Neural cell (in vitro differentiated cells): ENCODE results near the gene CD6. TPM values are rescaled to one million over a fixed set of nuclear protein-coding genes. Genes with fewer than 3 reads are reported as not detected.
"Not testable (repeated sequence)": the region's sequence is repeated elsewhere in the genome, so short reads cannot be mapped to it uniquely, and the experiment has no call there.

Experiments
- H2AFZ ChIP-seq: fragments of 200-600, 300-800 bp; sonication (generic), shearing (Covaris generic); 2 replicates; pipeline ENCODE4 v1.6.0; 2014; ENCODE audit warnings: low read depth, mild to moderate bottlenecking, antibody characterized with exemption, low read length, moderate library complexity
- H3F3A ChIP-seq: fragments of 200-600 bp; shearing (Covaris generic); 2 replicates; pipeline ENCODE4 v1.6.1; 2016; ENCODE audit warnings: mild to moderate bottlenecking, moderate library complexity, mixed read lengths, antibody characterized with exemption, low read length; ENCODE audit not compliant: insufficient read depth, poor library complexity, severe bottlenecking
- H3K27ac ChIP-seq: fragments of 200-600, 300-800 bp; sonication (generic), shearing (Covaris generic); 2 replicates; pipeline ENCODE4 v1.5.1; 2014; ENCODE audit warnings: mild to moderate bottlenecking, low read length, moderate library complexity
- H3K27me3 ChIP-seq: fragments of 300-800, 200-600 bp; sonication (generic), shearing (Covaris generic); 2 replicates; pipeline ENCODE4 v1.6.0; 2014; ENCODE audit warnings: mild to moderate bottlenecking, low read depth, low read length, moderate library complexity; ENCODE audit not compliant: insufficient read depth
- H3K36me3 ChIP-seq: fragments of 300-800, 200-600 bp; sonication (generic), shearing (Covaris generic); 2 replicates; pipeline ENCODE4 v1.5.1; 2014; ENCODE audit warnings: mild to moderate bottlenecking, antibody characterized with exemption, low read length, moderate library complexity; ENCODE audit not compliant: insufficient read depth
- H3K4me2 ChIP-seq: fragments of 300-800, 200-600 bp; sonication (generic), shearing (Covaris generic); 2 replicates; pipeline ENCODE4 v1.6.0; 2014; ENCODE audit warnings: mild to moderate bottlenecking, low read length
- H3K4me3 ChIP-seq: fragments of 300-800, 200-600 bp; sonication (generic), shearing (Covaris generic); 2 replicates; pipeline ENCODE4 v1.5.1; 2014; ENCODE audit warnings: mild to moderate bottlenecking, low read length, moderate library complexity
- H3K79me2 ChIP-seq: fragments of 200-600 bp; shearing (Covaris generic); replicated peaks from 2 replicates; pipeline ENCODE4 v1.6.0; 2014; ENCODE audit warnings: mild to moderate bottlenecking, low read length, moderate library complexity; ENCODE audit not compliant: insufficient read depth
- H3K9ac ChIP-seq: fragments of 300-800, 200-600 bp; sonication (generic), shearing (Covaris generic); 2 replicates; pipeline ENCODE4 v1.6.1; 2016; ENCODE audit warnings: mild to moderate bottlenecking, low read length, mixed read lengths
- H3K9me2 ChIP-seq: fragments of 200-600 bp; shearing (Covaris generic); 2 replicates; pipeline ENCODE4 v1.6.1; 2016; ENCODE audit warnings: mild to moderate bottlenecking, low read length, mixed read lengths; ENCODE audit not compliant: insufficient read depth
- H3K9me3 ChIP-seq: fragments of 200-600, 300-800 bp; sonication (generic), shearing (Covaris generic); 2 replicates; pipeline ENCODE4 v1.6.1; 2016; ENCODE audit warnings: mild to moderate bottlenecking, mixed run types, low read length, moderate library complexity, mixed read lengths
- H4K20me1 ChIP-seq: fragments of 200-600 bp; shearing (Covaris generic); 2 replicates; pipeline ENCODE4 v1.6.1; 2016; ENCODE audit warnings: mild to moderate bottlenecking, mixed run types; ENCODE audit not compliant: insufficient read depth
- EP300 ChIP-seq: fragments of 450-650 bp; conservative IDR thresholded peaks from 2 replicates; pipeline ENCODE4 v1.6.1; 2014; ENCODE audit warnings: antibody characterized with exemption, mild to moderate bottlenecking, moderate library complexity; ENCODE audit not compliant: poor library complexity, severe bottlenecking
- EZH2 ChIP-seq: fragments of 200-600, 300-800 bp; shearing (Covaris generic), sonication (generic); IDR thresholded peaks from 2 replicates; pipeline ENCODE4 v1.6.1; 2014; ENCODE audit warnings: antibody characterized with exemption, low read length, borderline replicate concordance, mild to moderate bottlenecking; ENCODE audit not compliant: insufficient read depth, poor library complexity, severe bottlenecking
- MXI1 ChIP-seq: fragments of 450-650 bp; conservative IDR thresholded peaks from 2 replicates; pipeline ENCODE4 v1.6.1; 2014; ENCODE audit warnings: antibody characterized with exemption, mild to moderate bottlenecking; ENCODE audit not compliant: poor library complexity, severe bottlenecking
- POLR2AphosphoS5 ChIP-seq: IDR thresholded peaks from 2 replicates; pipeline ENCODE4 v1.6.1; 2012
- RAD21 ChIP-seq: fragments of 450-650 bp; conservative IDR thresholded peaks from 2 replicates; pipeline ENCODE4 v1.6.1; 2014; ENCODE audit warnings: antibody characterized with exemption, mild to moderate bottlenecking, moderate library complexity
- SMC3 ChIP-seq: fragments of 450-650 bp; conservative IDR thresholded peaks from 2 replicates; pipeline ENCODE4 v1.6.1; 2014; ENCODE audit warnings: antibody characterized with exemption, mild to moderate bottlenecking, moderate library complexity; ENCODE audit not compliant: poor library complexity
- TAF1 ChIP-seq: IDR thresholded peaks from 2 replicates; pipeline ENCODE4 v1.6.1; 2012; ENCODE audit warnings: low read depth
- polyA plus RNA-seq: library from polyadenylated mRNA; depleted of rRNA; stranded (reverse); fragments of >200 nt; gene quantifications from 2 replicates; pipeline ENCODE4 v1.2.3, GENCODE V29; 2014
- TF ChIP-seq, protein P1 (sequence below): IDR thresholded peaks from 2 replicates; pipeline ENCODE4 v1.6.1; 2012; ENCODE audit warnings: borderline replicate concordance
- TF ChIP-seq, protein P2 (sequence below): fragments of 450-650 bp; IDR thresholded peaks from 2 replicates; pipeline ENCODE4 v1.5.1; 2014; ENCODE audit warnings: antibody characterized with exemption, mild to moderate bottlenecking, moderate library complexity; ENCODE audit not compliant: poor library complexity, severe bottlenecking

The CD6 gene
- polyA plus RNA-seq, 1 donor from 2014 or later: not detected

DNA sequence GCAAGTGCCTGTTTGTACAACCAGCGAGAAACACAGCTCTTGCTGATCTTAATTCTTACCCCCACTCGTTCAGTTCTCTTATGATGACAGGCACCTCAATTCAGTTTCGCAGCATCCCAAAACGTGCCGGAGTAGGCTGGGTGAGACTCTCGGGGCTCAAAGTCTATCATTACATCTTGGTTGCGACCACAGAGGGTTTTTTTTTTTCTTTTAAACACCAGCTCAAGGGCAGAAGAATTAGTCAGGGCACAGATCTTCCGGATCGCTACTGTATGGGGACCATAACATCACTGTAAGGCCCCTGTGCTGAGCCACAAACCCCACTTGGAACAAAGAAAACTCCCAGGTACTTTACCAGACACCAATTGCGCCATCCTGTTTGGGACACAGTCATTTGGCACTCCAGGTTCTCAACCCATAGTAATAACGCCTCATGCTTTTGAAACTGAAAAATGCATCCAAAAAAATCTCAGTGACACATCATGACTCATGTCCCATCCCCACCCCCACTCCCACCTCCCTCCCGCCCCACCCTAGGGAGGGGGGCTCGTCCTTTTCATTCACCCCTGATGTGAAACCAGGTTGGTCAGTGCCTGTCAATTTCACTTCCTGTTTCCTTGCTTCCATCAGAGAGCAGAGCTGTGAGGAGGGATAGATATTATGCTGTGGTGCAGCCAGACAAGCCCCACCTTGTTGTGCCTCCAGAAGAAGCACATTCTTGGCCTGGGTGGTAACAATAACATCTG is 89.8 kb downstream of the CD6 start:
- Histone ChIP-seq H3K9me2 (no peaks in the 10 kb centered on the region), H3K9me3 (no peaks in the 10 kb centered on the region), H3K27ac (no peak overlapping the region), H4K20me1 (no peaks in the 10 kb centered on the region), H2AFZ (no peak overlapping the region), H3K9ac (no peak overlapping the region), H3K4me3 (no peak overlapping the region), H3K36me3 (no peaks in the 10 kb centered on the region), H3K79me2 (no peaks in the 10 kb centered on the region), H3K4me2 (no peak overlapping the region), H3K27me3 (no peaks in the 10 kb centered on the region), H3F3A (no peaks in the 10 kb centered on the region)
- TF ChIP-seq SMC3 (no peak), RAD21 (no peak), TAF1 (no peak), MXI1 (no peak), EZH2 (no peak), EP300 (no peak), POLR2AphosphoS5 (no peak)
- TF ChIP-seq, protein P1, sequence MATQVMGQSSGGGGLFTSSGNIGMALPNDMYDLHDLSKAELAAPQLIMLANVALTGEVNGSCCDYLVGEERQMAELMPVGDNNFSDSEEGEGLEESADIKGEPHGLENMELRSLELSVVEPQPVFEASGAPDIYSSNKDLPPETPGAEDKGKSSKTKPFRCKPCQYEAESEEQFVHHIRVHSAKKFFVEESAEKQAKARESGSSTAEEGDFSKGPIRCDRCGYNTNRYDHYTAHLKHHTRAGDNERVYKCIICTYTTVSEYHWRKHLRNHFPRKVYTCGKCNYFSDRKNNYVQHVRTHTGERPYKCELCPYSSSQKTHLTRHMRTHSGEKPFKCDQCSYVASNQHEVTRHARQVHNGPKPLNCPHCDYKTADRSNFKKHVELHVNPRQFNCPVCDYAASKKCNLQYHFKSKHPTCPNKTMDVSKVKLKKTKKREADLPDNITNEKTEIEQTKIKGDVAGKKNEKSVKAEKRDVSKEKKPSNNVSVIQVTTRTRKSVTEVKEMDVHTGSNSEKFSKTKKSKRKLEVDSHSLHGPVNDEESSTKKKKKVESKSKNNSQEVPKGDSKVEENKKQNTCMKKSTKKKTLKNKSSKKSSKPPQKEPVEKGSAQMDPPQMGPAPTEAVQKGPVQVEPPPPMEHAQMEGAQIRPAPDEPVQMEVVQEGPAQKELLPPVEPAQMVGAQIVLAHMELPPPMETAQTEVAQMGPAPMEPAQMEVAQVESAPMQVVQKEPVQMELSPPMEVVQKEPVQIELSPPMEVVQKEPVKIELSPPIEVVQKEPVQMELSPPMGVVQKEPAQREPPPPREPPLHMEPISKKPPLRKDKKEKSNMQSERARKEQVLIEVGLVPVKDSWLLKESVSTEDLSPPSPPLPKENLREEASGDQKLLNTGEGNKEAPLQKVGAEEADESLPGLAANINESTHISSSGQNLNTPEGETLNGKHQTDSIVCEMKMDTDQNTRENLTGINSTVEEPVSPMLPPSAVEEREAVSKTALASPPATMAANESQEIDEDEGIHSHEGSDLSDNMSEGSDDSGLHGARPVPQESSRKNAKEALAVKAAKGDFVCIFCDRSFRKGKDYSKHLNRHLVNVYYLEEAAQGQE: no peak
- TF ChIP-seq, protein P2, sequence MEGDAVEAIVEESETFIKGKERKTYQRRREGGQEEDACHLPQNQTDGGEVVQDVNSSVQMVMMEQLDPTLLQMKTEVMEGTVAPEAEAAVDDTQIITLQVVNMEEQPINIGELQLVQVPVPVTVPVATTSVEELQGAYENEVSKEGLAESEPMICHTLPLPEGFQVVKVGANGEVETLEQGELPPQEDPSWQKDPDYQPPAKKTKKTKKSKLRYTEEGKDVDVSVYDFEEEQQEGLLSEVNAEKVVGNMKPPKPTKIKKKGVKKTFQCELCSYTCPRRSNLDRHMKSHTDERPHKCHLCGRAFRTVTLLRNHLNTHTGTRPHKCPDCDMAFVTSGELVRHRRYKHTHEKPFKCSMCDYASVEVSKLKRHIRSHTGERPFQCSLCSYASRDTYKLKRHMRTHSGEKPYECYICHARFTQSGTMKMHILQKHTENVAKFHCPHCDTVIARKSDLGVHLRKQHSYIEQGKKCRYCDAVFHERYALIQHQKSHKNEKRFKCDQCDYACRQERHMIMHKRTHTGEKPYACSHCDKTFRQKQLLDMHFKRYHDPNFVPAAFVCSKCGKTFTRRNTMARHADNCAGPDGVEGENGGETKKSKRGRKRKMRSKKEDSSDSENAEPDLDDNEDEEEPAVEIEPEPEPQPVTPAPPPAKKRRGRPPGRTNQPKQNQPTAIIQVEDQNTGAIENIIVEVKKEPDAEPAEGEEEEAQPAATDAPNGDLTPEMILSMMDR: no peak

DNA sequence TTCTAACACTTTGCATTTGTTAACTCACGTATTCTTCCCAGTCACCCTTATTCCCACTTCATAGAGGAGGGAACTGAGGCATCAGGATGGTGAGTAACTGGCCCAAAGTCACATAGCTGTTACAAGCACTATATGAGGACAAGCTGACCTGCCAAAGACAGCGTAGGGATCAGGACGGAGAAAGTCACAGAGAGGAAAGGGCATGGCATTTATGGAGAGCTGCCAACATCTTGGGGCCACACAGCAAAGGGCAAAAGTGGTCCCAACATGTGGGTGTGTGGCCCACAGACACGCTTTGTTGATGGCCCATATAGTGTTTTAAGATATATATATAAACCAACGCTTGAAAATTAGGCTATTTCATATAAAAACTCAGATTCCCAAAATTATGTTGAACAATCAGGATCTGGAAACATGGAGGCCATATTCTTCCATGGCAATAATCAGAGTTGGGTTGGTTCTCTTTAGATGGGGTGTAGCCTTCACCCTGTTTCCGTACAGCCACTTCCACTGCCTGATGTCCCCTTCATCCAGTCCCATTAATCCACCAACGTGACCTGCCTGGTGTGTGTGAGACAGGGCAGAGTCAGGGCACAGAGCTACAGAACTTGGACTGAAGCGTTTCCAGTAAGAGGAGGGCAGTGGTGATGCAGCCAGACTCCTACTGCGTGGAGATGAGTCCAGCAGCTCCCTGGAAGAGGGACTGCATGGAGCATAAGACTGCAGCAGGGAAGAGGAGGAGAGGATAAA is 90.9 kb downstream of the CD6 start:
- Histone ChIP-seq H3K4me3 (no peak overlapping the region), H3K9me3 (no peaks in the 10 kb centered on the region), H3K4me2 (no peak overlapping the region), H3K36me3 (no peaks in the 10 kb centered on the region), H3K27me3 (no peaks in the 10 kb centered on the region), H4K20me1 (no peaks in the 10 kb centered on the region), H3F3A (no peaks in the 10 kb centered on the region), H3K27ac (no peak overlapping the region), H3K9ac (no peak overlapping the region), H2AFZ (no peak overlapping the region), H3K9me2 (no peaks in the 10 kb centered on the region), H3K79me2 (no peaks in the 10 kb centered on the region)
- no peak for TF ChIP-seq EZH2
- no peak for TF ChIP-seq EP300
- no peak for TF ChIP-seq RAD21
- TF ChIP-seq TAF1: no peak
- TF ChIP-seq, protein P2: no peak
- no peak for TF ChIP-seq MXI1
- TF ChIP-seq SMC3: no peak

DNA sequence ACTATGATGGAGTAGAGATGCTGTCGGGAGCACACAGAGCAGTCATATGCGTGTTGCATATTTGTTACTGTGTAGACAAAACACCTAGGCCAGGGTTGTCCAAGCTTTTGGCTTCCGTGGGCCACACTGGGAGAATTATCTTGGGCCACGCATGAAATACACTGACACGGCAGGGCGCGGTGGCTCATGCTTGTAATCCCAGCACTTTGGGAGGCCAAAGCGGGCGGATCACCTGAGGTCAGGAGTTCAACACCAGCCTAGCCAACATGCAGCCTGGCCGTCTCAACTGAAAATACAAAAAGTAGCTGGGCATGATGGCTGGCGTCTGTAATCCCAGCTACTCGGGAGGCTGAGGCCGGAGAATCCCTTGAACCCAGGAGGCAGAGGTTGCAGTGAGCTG is 93.8 kb downstream of the CD6 start:
- H3K4me2 ChIP-seq, H3K27ac ChIP-seq, H3K9ac ChIP-seq, H3F3A ChIP-seq, H3K9me2 ChIP-seq, H3K27me3 ChIP-seq, H3K4me3 ChIP-seq, H3K79me2 ChIP-seq, H4K20me1 ChIP-seq, H2AFZ ChIP-seq, H3K36me3 ChIP-seq, H3K9me3 ChIP-seq: not testable (repeated sequence)
